ENCODE data around the gene TYW3.
"Not testable (repeated sequence)": the region's sequence is repeated elsewhere in the genome, so short reads cannot be mapped to it uniquely, and the experiment has no call there.

The TYW3 gene

GRCh38 chr1:74717626-74718025 is 15.3 kb upstream of the TYW3 start:
- no peaks in the 10 kb centered on the region for H3K4me1 Mint-ChIP-seq
- H3K27ac Mint-ChIP-seq = no peak overlapping the region
- H3K9me3 Mint-ChIP-seq = no peaks in the 10 kb centered on the region
- no peak for TF ChIP-seq CTCF (IDR thresholded peaks at IDR 0.05; ENCODE audit: unreplicated experiment in 3 of 3)
- peaks cover 30% of the 10 kb centered on the region for H3K36me3 Mint-ChIP-seq (ENCODE audit: low read depth)
- no peaks in the 10 kb centered on the region for H3K27me3 Mint-ChIP-seq (ENCODE audit: low read depth)
- no peak overlapping the region for H3K4me3 Mint-ChIP-seq

- peaks cover 35% of the 10 kb centered on the region for H3K9me3 Mint-ChIP-seq
- no peak overlapping the region for H3K4me3 Mint-ChIP-seq
- no peak overlapping the region for H3K27ac Mint-ChIP-seq
- H3K4me1 Mint-ChIP-seq = no peaks in the 10 kb centered on the region
- peaks cover 82% of the 10 kb centered on the region for H3K36me3 Mint-ChIP-seq (ENCODE audit: low read depth)
- H3K27me3 Mint-ChIP-seq (ENCODE audit: low read depth) = no peaks in the 10 kb centered on the region
- no peak for TF ChIP-seq CTCF (IDR thresholded peaks at IDR 0.05; ENCODE audit: unreplicated experiment in 3 of 3)
Observed at GRCh38 chr1:74726063-74726462, 6.9 kb upstream of the TYW3 start.

- no peak overlapping the region for H3K27ac Mint-ChIP-seq
- TF ChIP-seq CTCF (IDR thresholded peaks at IDR 0.05; ENCODE audit: unreplicated experiment in 3 of 3) = no peak
- peaks cover 6% of the 10 kb centered on the region for H3K4me1 Mint-ChIP-seq
- peaks cover 61% of the 10 kb centered on the region for H3K36me3 Mint-ChIP-seq (ENCODE audit: low read depth)
- no peaks in the 10 kb centered on the region for H3K27me3 Mint-ChIP-seq (ENCODE audit: low read depth)
- no peak overlapping the region for H3K4me3 Mint-ChIP-seq
- peaks cover 34% of the 10 kb centered on the region for H3K9me3 Mint-ChIP-seq
Observed at GRCh38 chr1:74728736-74729135, 4.2 kb upstream of the TYW3 start.

GRCh38 chr1:74729741-74730478 is 3.0 kb upstream of the TYW3 start:
- Mint-ChIP-seq H3K36me3 (ENCODE audit: low read depth) (peaks cover 49% of the 10 kb centered on the region), H3K4me3 (no peak overlapping the region), H3K27ac (peak overlapping the region in 1 of 3 experiments; percentile 99), H3K9me3 (peaks cover 33% of the 10 kb centered on the region), H3K27me3 (ENCODE audit: low read depth) (no peaks in the 10 kb centered on the region), H3K4me1 (peaks cover 18% of the 10 kb centered on the region)
- TF ChIP-seq CTCF (IDR thresholded peaks at IDR 0.05; ENCODE audit: unreplicated experiment in 3 of 3) = no peak

GRCh38 chr1:74731399-74732052 is 1.4 kb upstream of the TYW3 start:
- Mint-ChIP-seq H3K27ac (peak overlapping the region; percentile 95 to 99 (median 99)), H3K4me3 (peak overlapping the region; percentile 83 to 94 (median 93)), H3K9me3 (peaks cover 24% of the 10 kb centered on the region), H3K27me3 (ENCODE audit: low read depth) (no peaks in the 10 kb centered on the region), H3K4me1 (peaks cover 24% of the 10 kb centered on the region), H3K36me3 (ENCODE audit: low read depth) (peaks cover 38% of the 10 kb centered on the region)
- TF ChIP-seq CTCF (IDR thresholded peaks at IDR 0.05; ENCODE audit: unreplicated experiment in 3 of 3) = no peak

- H3K9me3 Mint-ChIP-seq = peaks cover 17% of the 10 kb centered on the region
- H3K4me1 Mint-ChIP-seq = peaks cover 24% of the 10 kb centered on the region
- peaks cover 38% of the 10 kb centered on the region for H3K36me3 Mint-ChIP-seq (ENCODE audit: low read depth)
- peak overlapping the region; percentile 93 to 94 (median 93) for H3K4me3 Mint-ChIP-seq
- H3K27me3 Mint-ChIP-seq (ENCODE audit: low read depth) = not testable (repeated sequence)
- H3K27ac Mint-ChIP-seq = peak overlapping the region; percentile 95 to 99 (median 99)
Observed at GRCh38 chr1:74732071-74732946, 643 bp upstream of the TYW3 start.

Data from nephron (organoid).